ENCODE results near the gene ZNF423. TPM values are rescaled to one million over a fixed set of nuclear protein-coding genes. Genes with fewer than 3 reads are reported as not detected.

The ZNF423 gene
- total and polyA plus RNA-seq, 2 experiments from 2014 or later, result 14.9 to 41.8 TPM

DNA sequence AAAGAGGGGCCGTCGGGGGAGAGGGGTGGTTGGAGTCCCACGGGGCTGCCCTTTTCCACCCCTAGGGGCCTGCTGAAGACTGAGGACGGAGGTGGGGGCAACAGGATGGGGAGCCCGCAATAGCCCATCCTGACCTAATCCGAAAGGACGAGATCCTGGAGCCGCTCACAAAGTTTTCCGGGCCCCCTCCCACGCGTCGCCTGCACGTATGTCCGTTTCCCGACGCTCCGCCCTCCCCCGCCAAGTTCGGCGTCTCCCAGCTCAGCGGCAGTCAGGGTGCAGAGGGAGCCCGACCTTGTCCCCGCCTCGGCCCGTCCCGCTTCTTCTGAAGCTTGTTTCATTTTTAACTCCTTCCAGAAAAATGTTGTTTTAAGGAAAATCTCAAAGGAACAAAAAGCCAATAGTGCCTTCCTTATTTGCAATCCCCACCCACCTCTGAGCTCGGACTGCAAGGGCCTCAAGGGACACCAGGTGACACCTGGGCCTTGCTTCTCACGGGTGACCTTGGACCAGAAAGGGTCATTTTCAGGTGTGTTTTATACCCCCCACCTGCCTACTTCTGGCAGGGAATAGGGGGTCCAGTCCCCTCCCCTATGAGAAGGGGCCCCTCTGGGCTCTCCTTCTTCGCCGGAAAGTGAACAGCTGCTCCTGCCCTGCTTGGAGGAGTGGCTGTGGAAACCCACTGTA, 3.4 kb upstream of the ZNF423 start:
- no peaks in the 10 kb centered on the region for H3K9me3 Mint-ChIP-seq
- peak overlapping the region; percentile 92 for H3K4me2 ChIP-seq
- peaks cover 6% of the 10 kb centered on the region for H3K79me2 ChIP-seq (replicated peaks; ENCODE audit: insufficient read depth)
- H3K36me3 Mint-ChIP-seq (ENCODE audit: low read depth), result peaks cover under 1% of the 10 kb centered on the region; the same call in 1 of the 3 replicates
- DNase-seq (ENCODE audit: low spot score) (peak; percentile 50), ATAC-seq (peak; percentile 3)
- H3K27me3 ChIP-seq (ENCODE audit: insufficient read depth), result peaks cover 37% of the 10 kb centered on the region
- no peaks in the 10 kb centered on the region for H4K20me1 ChIP-seq (replicated peaks; ENCODE audit: insufficient read depth)
- peak overlapping the region; percentile 68 for H3K4me3 Mint-ChIP-seq
- H3K27me3 Mint-ChIP-seq (ENCODE audit: insufficient read depth, low read depth, poor library complexity), result peaks cover 24% of the 10 kb centered on the region
- 0 out of 2 replicates have a peak, but pooled peaks cover 6% of the 10 kb centered on the region for H3F3A ChIP-seq (replicated peaks; ENCODE audit: low read depth)
- H3K4me1 Mint-ChIP-seq, result peaks cover 12% of the 10 kb centered on the region
- H3K9me2 ChIP-seq (ENCODE audit: insufficient read depth), result no peaks in the 10 kb centered on the region
- H3K4me1 ChIP-seq (ENCODE audit: insufficient read depth), result no peaks in the 10 kb centered on the region; the same call in 1 of the 2 replicates
- peak overlapping the region; percentile 90 for H3K4me3 ChIP-seq
- H2AFZ ChIP-seq, result peak overlapping the region; percentile 96
- H3K27ac Mint-ChIP-seq, result no peak overlapping the region
- H3K27ac ChIP-seq (ENCODE audit: low read depth), result no peak overlapping the region
- no peak for TF ChIP-seq NANOG (IDR thresholded peaks at IDR 0.05; ENCODE audit: borderline replicate concordance)
- TF ChIP-seq, protein P1, sequence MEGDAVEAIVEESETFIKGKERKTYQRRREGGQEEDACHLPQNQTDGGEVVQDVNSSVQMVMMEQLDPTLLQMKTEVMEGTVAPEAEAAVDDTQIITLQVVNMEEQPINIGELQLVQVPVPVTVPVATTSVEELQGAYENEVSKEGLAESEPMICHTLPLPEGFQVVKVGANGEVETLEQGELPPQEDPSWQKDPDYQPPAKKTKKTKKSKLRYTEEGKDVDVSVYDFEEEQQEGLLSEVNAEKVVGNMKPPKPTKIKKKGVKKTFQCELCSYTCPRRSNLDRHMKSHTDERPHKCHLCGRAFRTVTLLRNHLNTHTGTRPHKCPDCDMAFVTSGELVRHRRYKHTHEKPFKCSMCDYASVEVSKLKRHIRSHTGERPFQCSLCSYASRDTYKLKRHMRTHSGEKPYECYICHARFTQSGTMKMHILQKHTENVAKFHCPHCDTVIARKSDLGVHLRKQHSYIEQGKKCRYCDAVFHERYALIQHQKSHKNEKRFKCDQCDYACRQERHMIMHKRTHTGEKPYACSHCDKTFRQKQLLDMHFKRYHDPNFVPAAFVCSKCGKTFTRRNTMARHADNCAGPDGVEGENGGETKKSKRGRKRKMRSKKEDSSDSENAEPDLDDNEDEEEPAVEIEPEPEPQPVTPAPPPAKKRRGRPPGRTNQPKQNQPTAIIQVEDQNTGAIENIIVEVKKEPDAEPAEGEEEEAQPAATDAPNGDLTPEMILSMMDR (conservative IDR thresholded peaks at IDR 0.05; ENCODE audit: low read depth in 2 of 2), result no peak
- no peak for TF ChIP-seq EZH2 (IDR thresholded peaks at IDR 0.05; ENCODE audit: low read depth, unreplicated experiment)
- TF ChIP-seq STAT1 (IDR thresholded peaks at IDR 0.05; ENCODE audit: unreplicated experiment), result no peak
- no peak for TF ChIP-seq ZNF331 (CRISPR knock-in tag; IDR thresholded peaks at IDR 0.05; ENCODE audit: low read depth)
- TF ChIP-seq ZNF114 (CRISPR knock-in tag; IDR thresholded peaks at IDR 0.05), result no peak
- no peak for TF ChIP-seq CREB1 (CRISPR knock-in tag; IDR thresholded peaks at IDR 0.05; ENCODE audit: low read depth)
- TF ChIP-seq, protein P2, sequence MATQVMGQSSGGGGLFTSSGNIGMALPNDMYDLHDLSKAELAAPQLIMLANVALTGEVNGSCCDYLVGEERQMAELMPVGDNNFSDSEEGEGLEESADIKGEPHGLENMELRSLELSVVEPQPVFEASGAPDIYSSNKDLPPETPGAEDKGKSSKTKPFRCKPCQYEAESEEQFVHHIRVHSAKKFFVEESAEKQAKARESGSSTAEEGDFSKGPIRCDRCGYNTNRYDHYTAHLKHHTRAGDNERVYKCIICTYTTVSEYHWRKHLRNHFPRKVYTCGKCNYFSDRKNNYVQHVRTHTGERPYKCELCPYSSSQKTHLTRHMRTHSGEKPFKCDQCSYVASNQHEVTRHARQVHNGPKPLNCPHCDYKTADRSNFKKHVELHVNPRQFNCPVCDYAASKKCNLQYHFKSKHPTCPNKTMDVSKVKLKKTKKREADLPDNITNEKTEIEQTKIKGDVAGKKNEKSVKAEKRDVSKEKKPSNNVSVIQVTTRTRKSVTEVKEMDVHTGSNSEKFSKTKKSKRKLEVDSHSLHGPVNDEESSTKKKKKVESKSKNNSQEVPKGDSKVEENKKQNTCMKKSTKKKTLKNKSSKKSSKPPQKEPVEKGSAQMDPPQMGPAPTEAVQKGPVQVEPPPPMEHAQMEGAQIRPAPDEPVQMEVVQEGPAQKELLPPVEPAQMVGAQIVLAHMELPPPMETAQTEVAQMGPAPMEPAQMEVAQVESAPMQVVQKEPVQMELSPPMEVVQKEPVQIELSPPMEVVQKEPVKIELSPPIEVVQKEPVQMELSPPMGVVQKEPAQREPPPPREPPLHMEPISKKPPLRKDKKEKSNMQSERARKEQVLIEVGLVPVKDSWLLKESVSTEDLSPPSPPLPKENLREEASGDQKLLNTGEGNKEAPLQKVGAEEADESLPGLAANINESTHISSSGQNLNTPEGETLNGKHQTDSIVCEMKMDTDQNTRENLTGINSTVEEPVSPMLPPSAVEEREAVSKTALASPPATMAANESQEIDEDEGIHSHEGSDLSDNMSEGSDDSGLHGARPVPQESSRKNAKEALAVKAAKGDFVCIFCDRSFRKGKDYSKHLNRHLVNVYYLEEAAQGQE (IDR thresholded peaks at IDR 0.05; ENCODE audit: unreplicated experiment), result no peak
- TF ChIP-seq, protein P3, sequence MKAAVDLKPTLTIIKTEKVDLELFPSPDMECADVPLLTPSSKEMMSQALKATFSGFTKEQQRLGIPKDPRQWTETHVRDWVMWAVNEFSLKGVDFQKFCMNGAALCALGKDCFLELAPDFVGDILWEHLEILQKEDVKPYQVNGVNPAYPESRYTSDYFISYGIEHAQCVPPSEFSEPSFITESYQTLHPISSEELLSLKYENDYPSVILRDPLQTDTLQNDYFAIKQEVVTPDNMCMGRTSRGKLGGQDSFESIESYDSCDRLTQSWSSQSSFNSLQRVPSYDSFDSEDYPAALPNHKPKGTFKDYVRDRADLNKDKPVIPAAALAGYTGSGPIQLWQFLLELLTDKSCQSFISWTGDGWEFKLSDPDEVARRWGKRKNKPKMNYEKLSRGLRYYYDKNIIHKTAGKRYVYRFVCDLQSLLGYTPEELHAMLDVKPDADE (IDR thresholded peaks at IDR 0.05), result no peak
- H3K36me3 ChIP-seq (ENCODE audit: insufficient read depth), result no peaks in the 10 kb centered on the region
